Retinal pigment epithelial cell (primary cell): Measurements from ENCODE around the gene LUC7L2.
"Not testable (repeated sequence)": the region's sequence is repeated elsewhere in the genome, so short reads cannot be mapped to it uniquely, and the experiment has no call there.

Source experiments
- DNase-seq: peaks from one replicate; pipeline ENCODE4 v3.0.0-alpha.2; 2010; ENCODE audit warnings: low read depth
- H3K4me3 ChIP-seq: 2 replicates; pipeline ENCODE4 v1.5.1; 2011; ENCODE audit warnings: mild to moderate bottlenecking, low read length, control low read depth, moderate library complexity
- TF ChIP-seq, protein P1 (sequence below): conservative IDR thresholded peaks from 2 replicates; pipeline ENCODE4 v1.5.1; 2011; ENCODE audit warnings: low read depth, low read length, control low read depth, inconsistent platforms

LUC7L2 gene, protein sequence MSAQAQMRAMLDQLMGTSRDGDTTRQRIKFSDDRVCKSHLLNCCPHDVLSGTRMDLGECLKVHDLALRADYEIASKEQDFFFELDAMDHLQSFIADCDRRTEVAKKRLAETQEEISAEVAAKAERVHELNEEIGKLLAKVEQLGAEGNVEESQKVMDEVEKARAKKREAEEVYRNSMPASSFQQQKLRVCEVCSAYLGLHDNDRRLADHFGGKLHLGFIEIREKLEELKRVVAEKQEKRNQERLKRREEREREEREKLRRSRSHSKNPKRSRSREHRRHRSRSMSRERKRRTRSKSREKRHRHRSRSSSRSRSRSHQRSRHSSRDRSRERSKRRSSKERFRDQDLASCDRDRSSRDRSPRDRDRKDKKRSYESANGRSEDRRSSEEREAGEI

DNA sequence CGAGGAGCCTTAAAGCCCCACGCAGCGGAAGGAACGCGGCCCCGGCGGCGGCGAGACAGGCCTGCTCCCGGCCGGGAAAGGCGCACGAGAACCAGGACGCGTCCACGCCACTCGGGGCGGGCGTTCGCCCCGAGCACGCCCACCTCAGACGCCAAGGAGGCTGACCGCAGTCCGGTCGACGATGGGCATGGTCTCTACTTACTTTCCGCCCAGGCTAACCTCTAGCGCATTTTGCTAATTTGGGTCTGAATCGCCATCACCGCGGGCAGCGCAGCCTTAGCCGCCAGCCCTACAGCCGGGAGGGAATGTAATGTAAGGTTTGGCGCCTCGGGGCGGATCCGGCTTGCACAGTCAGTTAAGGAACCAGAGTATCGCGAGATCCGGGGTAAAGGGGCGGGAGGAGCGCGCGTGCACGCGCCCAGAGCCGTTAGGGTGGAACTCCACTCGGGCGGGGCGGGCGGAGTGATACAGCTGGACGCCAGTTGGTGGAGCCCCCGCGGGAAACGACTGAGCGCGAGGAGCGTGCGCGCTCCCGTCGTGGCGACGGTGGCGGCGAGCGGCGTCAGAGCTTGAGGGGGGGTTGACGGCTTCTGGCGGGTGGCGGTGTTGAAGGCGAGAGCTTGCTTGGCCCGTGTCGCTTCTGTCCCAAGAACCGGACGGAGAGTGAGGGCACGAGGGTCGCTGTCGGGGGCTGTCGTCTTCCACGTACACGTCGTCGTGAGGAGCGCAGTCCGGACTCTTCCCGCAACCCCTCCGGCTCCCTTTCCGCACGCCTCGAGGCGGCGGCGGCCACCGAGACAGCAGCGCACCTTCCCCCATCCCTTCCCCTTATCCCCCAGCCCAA is at the start of gene LUC7L2:
Gene LUC7L2 (plus strand): TSS at position 529 of the 844 bp plus-strand sequence. CDS start 368 bp downstream, outside the sequence.
- DNase-seq: peak; percentile 93
- TF ChIP-seq, protein P1, sequence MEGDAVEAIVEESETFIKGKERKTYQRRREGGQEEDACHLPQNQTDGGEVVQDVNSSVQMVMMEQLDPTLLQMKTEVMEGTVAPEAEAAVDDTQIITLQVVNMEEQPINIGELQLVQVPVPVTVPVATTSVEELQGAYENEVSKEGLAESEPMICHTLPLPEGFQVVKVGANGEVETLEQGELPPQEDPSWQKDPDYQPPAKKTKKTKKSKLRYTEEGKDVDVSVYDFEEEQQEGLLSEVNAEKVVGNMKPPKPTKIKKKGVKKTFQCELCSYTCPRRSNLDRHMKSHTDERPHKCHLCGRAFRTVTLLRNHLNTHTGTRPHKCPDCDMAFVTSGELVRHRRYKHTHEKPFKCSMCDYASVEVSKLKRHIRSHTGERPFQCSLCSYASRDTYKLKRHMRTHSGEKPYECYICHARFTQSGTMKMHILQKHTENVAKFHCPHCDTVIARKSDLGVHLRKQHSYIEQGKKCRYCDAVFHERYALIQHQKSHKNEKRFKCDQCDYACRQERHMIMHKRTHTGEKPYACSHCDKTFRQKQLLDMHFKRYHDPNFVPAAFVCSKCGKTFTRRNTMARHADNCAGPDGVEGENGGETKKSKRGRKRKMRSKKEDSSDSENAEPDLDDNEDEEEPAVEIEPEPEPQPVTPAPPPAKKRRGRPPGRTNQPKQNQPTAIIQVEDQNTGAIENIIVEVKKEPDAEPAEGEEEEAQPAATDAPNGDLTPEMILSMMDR: no peak
- H3K4me3 ChIP-seq: peak within 1 kb of the TSS; percentile 96

DNA sequence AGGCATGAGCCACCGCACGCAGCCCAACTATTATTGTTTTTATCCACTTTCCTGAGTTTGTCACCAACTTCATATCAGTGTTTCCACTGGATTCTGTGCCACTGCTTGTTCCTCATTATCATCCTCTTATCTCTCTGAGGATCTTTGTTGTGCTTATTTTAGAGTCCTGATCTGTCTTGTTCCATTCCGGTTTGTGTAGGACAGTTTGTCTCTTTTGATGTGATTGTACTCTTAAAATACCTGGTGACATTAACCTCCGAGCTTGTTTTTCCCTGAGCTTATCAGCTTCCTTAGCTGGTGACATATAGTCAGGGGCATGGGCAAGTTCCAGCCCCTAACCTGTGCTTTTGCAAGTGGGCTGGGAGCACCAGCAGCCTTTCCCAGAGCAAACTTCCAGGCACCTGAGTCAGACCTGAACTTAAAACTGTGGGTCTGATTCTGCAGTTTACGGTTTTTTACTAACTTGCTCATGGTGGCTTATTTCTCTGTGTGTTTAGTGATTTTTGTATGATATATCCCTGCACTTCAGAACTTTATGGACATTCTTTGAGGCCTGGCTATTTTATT is 41.7 kb upstream of the LUC7L2 start:
- TF ChIP-seq, protein P1: no peak
- H3K4me3 ChIP-seq: no peak overlapping the region
- DNase-seq: no peak

DNA sequence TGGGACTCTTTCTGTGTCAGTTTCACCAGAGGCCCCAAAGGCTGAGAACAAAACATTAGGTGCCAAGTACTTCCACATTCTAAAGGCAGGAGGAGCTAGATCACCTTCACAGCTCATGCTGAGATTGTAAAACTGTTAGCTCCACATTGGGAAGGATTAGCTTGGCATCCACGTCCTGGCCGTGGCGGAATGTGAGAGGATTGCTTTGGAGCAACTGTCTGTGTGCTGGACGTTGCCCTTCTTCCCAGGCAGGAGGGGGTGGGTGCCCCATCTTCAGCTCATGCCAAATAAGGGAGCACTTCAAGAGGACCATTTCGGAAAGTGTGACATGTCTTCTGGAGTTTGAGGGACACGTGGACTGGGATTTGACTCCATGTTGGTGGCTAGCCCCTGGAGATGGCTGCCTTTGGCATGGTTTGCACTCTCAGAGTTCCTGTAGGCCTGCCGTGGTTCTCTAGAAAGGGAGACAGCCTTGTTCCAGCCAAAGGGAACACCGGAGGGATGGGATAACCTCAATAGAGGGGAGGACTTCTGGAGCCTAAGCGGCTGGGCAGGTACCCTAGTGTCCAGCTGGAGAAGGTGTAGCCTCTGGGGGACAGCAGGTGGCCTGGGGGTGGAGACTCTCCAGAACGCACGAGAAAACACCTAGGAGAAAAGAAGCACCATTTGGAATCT is 38.5 kb upstream of the LUC7L2 start:
- H3K4me3 ChIP-seq: no peak overlapping the region
- peak; percentile 20 for DNase-seq
- TF ChIP-seq, protein P1: peak; percentile 74

DNA sequence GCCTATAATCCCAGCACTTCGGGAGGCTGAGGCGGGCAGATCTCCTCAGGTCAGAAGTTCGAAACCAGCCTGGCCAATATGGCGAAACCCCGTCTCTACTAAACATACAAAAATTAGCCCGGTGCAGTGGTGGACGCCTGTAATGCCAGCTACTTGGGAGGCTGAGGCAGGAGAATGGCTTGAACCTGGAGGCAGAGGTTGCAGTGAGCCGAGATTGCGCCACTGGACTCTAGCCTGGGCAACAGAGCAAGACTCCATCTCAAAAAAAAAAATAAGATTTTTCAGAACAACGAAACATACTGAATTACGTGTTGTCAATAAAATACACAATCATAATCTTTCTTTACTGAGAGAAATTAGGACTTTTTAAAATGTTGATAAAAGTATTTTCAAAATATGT is 35.0 kb upstream of the LUC7L2 start:
- H3K4me3 ChIP-seq, DNase-seq: not testable (repeated sequence)

DNA sequence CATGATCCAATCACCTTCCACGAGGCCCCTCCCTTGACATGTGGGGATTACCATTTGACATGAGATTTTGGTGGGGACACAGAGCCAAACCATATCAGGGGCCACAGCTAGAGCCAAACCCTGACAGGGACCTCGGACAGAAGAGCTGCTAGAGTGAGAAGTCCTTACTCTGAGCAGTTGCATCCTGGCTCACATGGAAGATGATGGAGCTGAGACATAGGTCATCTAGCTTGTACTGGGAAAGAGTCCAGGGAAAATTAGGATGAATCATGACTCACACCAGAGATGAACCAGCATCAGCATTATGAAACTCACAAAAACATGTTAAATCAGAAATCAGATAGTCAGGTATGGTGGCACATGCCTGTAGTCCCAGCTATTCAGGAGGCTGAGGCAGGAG is 31.3 kb upstream of the LUC7L2 start:
- TF ChIP-seq, protein P1: no peak
- no peak for DNase-seq
- no peak overlapping the region for H3K4me3 ChIP-seq

DNA sequence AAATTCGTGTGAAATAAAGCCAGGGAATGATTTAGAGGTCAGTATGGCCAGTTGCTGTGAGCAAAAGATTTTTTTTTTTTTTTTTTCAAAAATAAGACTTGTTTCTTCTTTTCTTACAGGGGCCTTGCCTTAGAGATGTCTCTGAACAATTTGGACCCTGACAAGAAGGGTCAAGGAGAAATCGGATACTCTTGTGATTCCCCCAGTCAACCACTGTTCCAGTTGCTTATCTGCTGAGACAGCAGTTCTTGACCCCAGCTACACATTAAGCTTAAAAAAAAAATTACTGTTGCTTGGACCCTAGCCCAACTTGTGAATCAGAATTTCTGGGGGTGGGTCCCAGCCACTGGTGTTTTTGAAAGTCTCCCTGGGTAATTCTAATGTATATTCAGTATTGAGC is 30.6 kb upstream of the LUC7L2 start:
- TF ChIP-seq, protein P1: no peak

More for the DNA sequence above, 30.6 kb upstream of the LUC7L2 start:
- no peak overlapping the region for H3K4me3 ChIP-seq
- no peak for DNase-seq
